Mesenteric fat pad (tissue), 1 donor: ENCODE measurements around the gene PISD. TPM values are rescaled to one million over a fixed set of nuclear protein-coding genes. Genes with fewer than 3 reads are reported as not detected.
A peak's percentile ranks its signal among the peaks of the same experiment; 100 is the strongest.

ENCODE experiments used
- DNase-seq: peaks from one replicate; pipeline ENCODE4 v3.0.0-alpha.2; 2020; ENCODE audit warnings: low spot score
- total RNA-seq: library from RNA; stranded (reverse); fragmentation: NEBNext Ultra II Directional; extraction: Animal tissue kit (Norgen Biotek cat#: 25700); gene quantifications from one replicate; pipeline ENCODE4 v1.2.1, GENCODE V29; 2021
- donor health status: DM: yes; HTN: yes; CAD: no.

The PISD gene
- total RNA-seq, 1 donor from 2014 or later: 138 TPM

DNA sequence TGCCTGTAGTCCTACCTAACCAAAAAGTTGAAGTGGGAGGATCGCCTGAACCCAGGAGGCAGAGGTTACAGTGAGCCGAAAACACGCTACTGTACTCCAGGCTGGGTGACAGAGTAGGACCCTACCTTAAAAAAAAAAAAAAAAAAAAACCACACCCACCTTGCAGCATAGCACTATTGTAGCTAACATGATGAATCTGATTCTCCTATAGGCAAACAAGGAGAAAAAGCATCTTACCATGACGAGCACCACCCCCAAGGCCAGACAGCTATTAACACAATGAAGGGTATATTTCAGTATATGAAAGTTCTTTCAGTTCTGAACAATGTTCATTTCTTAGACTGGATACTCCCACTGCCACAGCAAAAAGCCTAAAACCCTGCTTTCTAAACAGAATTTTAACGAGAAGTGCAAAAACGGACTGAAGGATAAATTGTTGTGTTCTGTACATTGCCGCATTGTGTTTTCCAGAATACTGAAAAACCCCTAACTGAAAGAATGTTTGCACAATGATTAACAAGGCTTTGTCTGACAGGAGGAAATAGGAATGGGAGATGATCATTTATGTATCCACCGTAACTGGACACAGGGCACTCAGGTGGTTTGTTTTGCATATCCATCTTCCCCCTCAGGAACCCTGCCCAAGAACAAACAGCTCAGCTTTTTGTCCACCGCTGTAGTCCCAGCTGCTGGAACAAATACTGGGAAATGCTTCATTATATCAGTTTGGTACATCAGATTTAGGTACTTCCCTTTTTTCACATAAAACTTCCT, 8.9 kb downstream of the PISD start:
- no peak for DNase-seq

DNA sequence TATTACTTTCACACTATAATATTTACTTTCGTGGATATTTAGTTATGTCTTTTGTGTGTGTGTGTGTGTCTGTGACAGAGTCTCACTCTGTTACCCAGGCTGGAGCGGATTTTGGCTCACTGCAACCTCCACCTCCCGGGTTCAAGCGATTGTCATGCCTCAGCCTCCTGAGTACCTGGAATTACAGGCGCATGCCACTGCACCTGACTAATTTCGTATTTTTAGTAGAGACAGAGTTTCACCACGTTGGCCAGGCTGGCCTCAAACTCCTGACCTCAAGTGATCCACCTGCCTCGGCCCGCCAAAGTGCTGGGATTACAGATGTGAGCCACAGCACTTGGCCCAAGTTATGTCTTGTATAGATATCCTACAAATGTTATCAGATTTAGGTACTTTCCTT, 9.9 kb downstream of the PISD start:
- no peak for DNase-seq

DNA sequence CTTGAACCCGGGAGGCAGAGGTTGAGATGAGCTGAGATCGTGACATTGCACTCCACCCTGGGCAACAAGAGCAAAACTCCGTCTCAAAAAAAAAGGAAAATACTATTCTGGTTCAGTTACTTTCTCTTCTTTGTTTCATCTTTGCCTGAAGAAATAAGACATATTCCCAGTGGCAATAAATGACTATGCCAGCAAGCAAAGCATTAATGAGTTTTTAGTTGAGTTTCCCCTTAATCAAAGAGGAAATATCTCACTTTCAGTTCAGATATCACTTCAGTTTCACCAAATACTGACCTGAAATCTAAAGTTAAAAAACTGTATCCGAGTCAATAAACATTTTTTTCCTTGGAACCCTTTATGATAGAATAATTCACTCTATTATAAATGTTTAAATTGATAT, 10.4 kb downstream of the PISD start:
- no peak for DNase-seq

GRCh38 chr22:31650391-31650790, 11.6 kb downstream of the PISD start:
- DNase-seq: no peak

DNA sequence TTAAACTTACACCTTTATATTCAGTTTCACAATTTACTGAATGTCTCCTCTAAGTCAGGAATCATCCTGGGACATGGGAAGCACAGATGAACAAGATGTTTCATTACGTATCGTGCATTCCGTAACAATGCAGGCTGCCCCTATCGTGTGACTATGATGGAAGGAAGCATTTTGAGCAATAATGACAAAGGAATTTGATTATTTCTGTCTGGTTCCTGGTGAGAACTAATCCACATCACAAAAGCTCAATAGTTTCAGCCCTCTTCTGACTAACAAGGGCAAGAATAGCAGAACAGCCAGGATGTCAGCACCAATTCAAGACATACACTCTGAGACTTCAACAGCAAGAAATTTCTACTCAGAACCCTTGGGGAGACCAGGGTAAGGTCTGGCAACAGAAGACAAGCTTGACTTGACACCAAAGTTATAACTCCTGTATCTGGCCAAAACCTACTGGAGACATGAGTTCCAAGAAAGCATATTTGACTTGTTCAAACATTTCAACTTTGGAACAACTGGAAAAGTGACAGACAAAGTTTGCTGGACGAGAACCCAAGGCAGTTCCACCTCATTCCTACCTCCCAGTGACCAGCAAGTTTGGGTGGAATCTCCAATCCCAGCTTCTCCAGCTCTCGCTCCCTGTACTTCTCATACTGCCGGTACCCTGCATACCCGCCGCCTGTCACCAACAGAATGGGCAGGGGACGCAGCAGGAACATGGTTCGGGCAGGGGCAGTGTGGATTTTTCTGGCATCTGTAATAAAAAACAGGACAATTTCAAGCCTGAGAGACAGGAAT, 14.3 kb downstream of the PISD start:
- DNase-seq: no peak

- DNase-seq: no peak
Measured at GRCh38 chr22:31647066-31647465, 14.9 kb downstream of the PISD start.

DNA sequence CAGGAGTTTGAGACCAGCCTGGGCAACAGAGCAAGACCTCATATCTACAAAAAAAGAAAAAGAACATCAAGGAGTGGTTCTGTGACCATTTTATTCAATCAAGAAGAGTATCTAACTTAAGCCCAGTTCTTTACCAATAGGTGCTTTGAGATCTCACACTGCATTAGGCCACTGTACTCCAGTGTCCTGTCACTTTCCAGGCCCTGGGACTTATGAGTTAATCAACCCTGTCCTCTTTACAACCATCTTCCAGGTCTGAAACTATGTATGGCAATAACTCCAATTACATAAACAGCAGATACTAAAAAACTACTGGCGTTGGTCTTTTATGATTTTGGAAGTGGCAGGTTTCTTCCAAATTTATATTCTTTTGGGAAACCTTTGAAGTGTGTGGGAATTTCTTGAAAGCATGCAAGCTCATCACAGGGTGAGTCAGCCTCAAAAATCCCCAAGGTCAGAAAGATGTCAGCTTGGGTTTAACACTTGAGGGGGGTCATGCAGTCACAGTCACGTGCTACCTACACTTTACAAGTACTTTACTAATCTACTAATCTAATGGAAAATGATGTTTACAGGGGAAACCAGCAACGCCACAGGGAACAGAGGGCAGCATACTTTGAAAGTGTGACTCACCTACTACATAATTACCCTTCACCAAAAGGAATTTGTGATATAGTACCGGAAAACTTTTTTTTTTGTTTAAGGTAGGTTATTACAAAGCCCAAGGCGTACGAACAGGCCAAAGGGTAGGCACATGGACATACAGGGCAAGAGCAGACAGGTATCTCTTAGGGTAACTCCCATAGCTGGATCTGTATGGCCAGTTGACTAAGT, 15.6 kb downstream of the PISD start:
- DNase-seq: no peak

GRCh38 chr22:31639436-31640039, 22.5 kb downstream of the PISD start:
- no peak for DNase-seq

DNA sequence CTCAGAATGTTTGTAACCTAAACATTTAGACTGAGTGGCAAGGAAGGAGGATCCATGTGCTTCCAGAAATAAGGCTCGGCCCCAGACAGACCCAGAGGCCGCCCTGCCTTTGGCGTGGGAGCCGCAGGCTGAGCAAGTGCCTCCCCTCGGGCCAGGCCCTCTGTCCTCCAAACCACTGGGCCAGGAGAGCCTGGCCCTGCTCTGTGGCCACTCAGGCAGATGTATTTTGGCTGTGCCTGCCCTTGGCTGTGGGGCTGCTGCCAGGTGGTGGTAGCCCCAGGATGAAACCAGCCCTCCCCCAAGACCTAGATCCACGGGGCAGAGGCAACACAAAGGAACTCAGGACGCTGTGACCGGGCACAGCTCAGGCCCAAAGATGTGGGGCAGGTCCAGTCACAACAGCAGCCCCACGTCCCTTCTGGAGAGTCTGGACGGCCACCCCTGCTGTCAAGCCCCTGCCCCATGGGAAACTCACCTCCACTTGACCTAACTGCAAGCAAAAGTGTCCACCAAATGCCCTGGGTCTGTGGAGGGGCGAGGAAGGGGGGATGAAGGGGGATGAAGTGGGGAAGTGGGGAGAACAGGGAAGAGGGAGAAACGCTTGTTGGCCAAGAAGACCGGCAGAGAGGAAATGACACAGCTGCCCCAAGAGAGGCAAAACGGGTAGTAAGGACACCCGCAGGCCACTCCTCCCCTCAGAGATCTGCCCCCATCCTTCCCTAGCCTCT, 24.0 kb downstream of the PISD start:
- no peak for DNase-seq

DNA sequence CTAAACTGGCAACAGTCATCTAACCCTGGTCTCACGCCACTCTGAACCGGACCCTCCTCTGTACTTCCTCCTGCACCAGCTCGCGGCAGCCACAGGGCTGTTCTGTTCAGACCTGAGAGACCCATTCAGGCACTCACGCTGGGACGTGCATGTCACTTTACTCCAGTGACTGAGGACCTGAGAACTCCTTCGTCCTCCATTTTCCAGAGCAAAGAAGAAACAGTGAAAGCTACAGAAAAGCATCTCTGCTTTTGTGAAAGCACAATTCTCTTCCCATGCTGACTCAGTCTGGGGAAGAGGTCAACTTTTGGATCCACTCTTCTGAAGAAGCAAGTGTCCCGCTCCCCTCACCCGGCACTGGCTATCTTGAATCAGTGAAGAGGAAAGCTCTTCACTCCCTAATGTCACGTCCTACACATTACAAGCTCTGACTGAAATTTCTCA, 24.5 kb downstream of the PISD start:
- no peak for DNase-seq

DNA sequence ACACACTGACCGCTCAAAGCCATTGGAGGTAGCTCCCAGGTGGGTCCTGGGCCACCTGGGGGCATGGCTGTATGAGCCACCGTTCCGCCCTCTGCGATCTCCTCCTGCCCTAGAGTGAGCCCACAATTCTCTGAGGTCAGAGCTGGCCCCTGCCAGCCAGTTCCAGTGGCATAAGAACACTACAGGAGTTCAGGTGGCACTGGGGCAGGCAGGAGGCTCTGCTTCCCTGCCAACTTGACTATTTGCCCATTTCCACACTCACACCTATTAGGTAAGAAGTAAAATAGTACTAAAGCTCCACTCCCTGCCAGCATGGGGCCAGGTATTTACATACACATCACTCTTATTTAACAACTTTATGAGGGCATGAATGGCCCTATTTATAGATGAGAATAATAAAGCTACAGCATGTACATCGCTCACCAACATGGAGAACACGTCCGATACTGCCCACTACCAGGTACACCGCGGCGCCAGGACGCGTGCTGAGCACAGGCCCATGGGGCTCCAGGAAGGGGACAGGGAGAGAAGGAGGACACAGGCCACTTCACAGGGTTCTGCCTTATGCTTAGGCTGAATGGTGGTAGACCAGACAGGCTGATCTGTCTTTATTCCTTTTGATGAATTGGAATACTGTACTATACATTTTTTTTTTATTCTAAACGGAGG, 26.2 kb downstream of the PISD start:
- DNase-seq: no peak

DNA sequence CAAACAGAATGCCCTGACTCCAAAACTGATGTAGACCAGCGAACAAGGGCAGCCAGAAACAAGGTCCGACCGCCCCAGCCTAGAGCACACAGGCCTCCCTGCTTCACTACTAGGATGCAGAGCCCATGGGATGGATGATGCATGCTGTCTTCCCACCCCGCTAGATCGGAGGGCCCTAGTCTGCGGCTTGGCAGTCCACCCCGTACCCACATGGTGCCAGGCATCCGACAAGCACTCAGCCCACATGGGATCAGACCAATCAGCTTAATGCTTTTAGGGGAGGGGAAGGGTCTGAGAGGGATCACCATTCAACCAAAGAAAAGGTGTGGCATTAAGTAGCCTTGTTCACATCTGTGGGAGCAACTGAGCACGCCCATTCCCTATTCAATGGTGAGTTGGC, 30.6 kb downstream of the PISD start:
- no peak for DNase-seq

DNA sequence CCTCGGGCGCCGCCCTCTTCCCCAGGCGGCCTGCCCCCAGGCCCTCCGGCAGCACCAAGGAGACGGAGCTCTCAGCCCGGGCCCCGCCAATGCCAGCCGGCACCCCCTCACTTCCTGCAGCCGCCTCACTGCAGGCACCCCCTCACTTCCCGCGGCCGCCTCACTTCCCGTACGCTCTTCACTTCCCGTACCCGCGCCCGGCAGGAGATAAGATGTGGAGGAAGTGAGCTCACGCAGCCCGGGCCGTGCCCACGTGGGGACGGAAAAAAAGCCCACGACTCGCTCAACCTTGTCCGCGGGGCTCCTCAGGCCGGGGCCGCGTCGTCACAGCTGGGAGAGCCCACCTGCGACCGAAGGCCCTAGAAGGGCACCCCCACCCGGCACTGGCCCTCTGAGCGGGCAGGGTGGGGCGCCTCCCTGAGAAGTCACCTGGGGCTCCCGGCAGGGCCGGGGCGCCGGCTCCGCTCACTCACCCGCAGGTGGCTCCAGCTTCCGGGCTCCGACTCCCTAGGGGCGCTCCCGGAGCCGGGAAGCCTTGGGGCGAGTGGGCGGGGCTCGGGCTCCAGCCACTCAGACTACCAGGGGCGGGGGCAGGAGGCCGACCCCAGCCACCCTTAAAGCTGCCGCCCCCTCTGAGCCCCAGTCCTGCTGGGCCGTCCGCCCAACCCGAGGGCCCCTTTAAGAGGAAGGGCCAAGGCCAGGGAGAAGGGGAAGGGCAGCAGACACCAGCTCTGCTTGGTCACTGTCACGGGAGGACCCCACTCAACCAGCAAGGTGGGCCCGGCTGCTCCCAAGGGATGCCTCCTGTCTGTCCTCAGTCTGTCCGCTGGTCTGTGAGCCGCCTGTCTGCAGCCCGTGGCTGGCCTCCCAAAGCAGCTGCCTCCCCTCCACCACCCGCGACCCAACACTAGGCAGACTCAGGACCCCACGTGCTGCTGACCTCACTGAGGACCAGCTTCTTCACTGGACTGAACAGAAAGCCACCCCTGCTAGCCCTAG, 31.4 kb downstream of the PISD start:
- peak; percentile 95 for DNase-seq

- DNase-seq: no peak
Measured at GRCh38 chr22:31629741-31630184, 32.3 kb downstream of the PISD start.

- DNase-seq: no peak
Measured at GRCh38 chr22:31628969-31629708, 32.9 kb downstream of the PISD start.

- DNase-seq: no peak
Measured at GRCh38 chr22:31628362-31628761, 33.7 kb downstream of the PISD start.

- no peak for DNase-seq
Measured at GRCh38 chr22:31627223-31627731, 34.7 kb downstream of the PISD start.
